ENCODE data around the gene ADARB1. TPM values are rescaled to one million over a fixed set of nuclear protein-coding genes. Genes with fewer than 3 reads are reported as not detected.

ADARB1 gene
- total and polyA plus RNA-seq, 9 of the 15 experiments (the other 6 are each of a cell fraction or from before 2014, with no cell fraction given), result 6.7 to 16.0 (median 8.3) TPM

GRCh38 chr21:45152265-45152746 is 77.9 kb downstream of the ADARB1 start (continued):
- TF ChIP-seq, protein P1, sequence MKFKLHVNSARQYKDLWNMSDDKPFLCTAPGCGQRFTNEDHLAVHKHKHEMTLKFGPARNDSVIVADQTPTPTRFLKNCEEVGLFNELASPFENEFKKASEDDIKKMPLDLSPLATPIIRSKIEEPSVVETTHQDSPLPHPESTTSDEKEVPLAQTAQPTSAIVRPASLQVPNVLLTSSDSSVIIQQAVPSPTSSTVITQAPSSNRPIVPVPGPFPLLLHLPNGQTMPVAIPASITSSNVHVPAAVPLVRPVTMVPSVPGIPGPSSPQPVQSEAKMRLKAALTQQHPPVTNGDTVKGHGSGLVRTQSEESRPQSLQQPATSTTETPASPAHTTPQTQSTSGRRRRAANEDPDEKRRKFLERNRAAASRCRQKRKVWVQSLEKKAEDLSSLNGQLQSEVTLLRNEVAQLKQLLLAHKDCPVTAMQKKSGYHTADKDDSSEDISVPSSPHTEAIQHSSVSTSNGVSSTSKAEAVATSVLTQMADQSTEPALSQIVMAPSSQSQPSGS (CRISPR knock-in tag; IDR thresholded peaks at IDR 0.05), result no peak
- TF ChIP-seq KHSRP (IDR thresholded peaks at IDR 0.05), result no peak
- no peak for TF ChIP-seq ZKSCAN8 (CRISPR knock-in tag; IDR thresholded peaks at IDR 0.05)
- TF ChIP-seq TBL1XR1 (IDR thresholded peaks at IDR 0.05; ENCODE audit: low read length in 2 of 2), result no peak
- TF ChIP-seq PCBP2 (IDR thresholded peaks at IDR 0.05; ENCODE audit: low read depth, low read length, poor library complexity, severe bottlenecking), result no peak
- TF ChIP-seq MTA2 (IDR thresholded peaks at IDR 0.05; ENCODE audit: low read depth), result no peak
- peak; percentile 70 for TF ChIP-seq RBFOX2 (IDR thresholded peaks at IDR 0.05; ENCODE audit: low read depth, low read length)
- TF ChIP-seq ZNF197 (CRISPR knock-in tag; IDR thresholded peaks at IDR 0.05; ENCODE audit: low read depth), result no peak
- TF ChIP-seq SRSF9 (IDR thresholded peaks at IDR 0.05; ENCODE audit: borderline replicate concordance, low read depth, low read length), result no peak
- 0 out of 2 replicates have a peak, but pooled peaks have one; percentile 30 for TF ChIP-seq TARDBP (IDR thresholded peaks at IDR 0.05)
- TF ChIP-seq FOXJ2 (tag; IDR thresholded peaks at IDR 0.05), result no peak
- no peak for TF ChIP-seq E4F1 (CRISPR knock-in tag; IDR thresholded peaks at IDR 0.05; ENCODE audit: borderline replicate concordance)
- TF ChIP-seq PRPF4 (IDR thresholded peaks at IDR 0.05; ENCODE audit: insufficient read depth, low read depth, low read length, poor library complexity, severe bottlenecking), result no peak
- no peak for TF ChIP-seq BRCA1 (IDR thresholded peaks at IDR 0.05)
- no peak for TF ChIP-seq BRCA1 (CRISPR knock-in tag; IDR thresholded peaks at IDR 0.05)
- no peak for TF ChIP-seq ZNF324 (CRISPR knock-in tag; IDR thresholded peaks at IDR 0.05)
- TF ChIP-seq, protein P2, sequence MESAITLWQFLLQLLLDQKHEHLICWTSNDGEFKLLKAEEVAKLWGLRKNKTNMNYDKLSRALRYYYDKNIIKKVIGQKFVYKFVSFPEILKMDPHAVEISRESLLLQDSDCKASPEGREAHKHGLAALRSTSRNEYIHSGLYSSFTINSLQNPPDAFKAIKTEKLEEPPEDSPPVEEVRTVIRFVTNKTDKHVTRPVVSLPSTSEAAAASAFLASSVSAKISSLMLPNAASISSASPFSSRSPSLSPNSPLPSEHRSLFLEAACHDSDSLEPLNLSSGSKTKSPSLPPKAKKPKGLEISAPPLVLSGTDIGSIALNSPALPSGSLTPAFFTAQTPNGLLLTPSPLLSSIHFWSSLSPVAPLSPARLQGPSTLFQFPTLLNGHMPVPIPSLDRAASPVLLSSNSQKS (CRISPR knock-in tag; IDR thresholded peaks at IDR 0.05), result no peak
- TF ChIP-seq, protein P3, sequence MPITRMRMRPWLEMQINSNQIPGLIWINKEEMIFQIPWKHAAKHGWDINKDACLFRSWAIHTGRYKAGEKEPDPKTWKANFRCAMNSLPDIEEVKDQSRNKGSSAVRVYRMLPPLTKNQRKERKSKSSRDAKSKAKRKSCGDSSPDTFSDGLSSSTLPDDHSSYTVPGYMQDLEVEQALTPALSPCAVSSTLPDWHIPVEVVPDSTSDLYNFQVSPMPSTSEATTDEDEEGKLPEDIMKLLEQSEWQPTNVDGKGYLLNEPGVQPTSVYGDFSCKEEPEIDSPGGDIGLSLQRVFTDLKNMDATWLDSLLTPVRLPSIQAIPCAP (CRISPR knock-in tag; IDR thresholded peaks at IDR 0.05; ENCODE audit: borderline replicate concordance), result no peak
- no peak for TF ChIP-seq CREBBP (IDR thresholded peaks at IDR 0.05; ENCODE audit: low read depth, low read length)
- TF ChIP-seq SP1 (CRISPR knock-in tag; IDR thresholded peaks at IDR 0.05), result peak; percentile 39; the same call in 1 of the 2 replicates
- no peak for TF ChIP-seq KDM1A (IDR thresholded peaks at IDR 0.05)
- TF ChIP-seq HDAC2 (IDR thresholded peaks at IDR 0.05), result no peak; the same call in none of the 2 replicates
- TF ChIP-seq ZNF740 (CRISPR knock-in tag; IDR thresholded peaks at IDR 0.05), result no peak
- TF ChIP-seq ZNF740 (tag; IDR thresholded peaks at IDR 0.05), result no peak

Measured in K562 (cell line).